NCI-H82 treated with DMSO at 0.1 percent for 48 hours (cell line): Measurements from ENCODE around the gene CSRP3.

Source experiments
- DNase-seq: peaks from one replicate; lab custom pipeline; 2025; ENCODE audit not compliant: unreplicated experiment; lab: John Stamatoyannopoulos, UW

The CSRP3 gene

DNA sequence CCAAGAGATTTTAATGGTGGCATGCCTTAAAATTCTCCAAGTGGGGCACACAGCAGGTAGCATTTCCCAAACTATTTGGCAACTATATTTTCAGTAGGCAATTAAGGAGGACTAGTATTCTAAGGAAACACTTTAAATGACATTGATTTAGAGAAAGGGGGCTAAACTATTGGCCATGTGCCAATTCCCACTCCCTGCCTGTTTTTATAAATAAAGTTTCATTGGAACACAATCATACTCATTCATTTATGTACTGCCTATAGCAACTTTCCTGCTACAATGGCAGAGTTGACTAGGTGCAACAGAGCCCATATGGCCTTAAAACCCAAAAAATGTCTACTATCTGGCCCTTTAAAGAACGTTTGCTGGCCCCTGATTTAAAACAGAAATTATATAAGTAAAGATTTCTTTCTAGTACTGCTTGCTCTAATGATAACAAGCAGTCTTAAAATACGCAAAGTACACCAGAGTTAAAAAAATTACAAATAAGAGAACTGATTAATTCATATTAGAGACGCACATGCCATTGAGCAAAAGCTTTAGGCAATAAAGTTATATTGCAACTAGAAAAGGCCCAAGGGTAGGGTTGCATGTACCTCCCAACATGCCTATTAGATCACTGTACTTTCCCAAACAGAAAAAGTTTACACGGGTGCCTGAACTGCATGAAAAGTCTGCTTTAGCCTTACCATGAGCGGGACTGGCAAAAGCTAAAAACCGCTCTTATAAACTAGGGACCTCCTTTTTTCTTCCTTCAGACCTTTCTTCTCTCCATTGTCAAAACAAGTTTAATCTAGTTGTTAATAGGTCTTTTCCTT, 24.8 kb upstream of the CSRP3 start:
- DNase-seq, result no peak

DNA sequence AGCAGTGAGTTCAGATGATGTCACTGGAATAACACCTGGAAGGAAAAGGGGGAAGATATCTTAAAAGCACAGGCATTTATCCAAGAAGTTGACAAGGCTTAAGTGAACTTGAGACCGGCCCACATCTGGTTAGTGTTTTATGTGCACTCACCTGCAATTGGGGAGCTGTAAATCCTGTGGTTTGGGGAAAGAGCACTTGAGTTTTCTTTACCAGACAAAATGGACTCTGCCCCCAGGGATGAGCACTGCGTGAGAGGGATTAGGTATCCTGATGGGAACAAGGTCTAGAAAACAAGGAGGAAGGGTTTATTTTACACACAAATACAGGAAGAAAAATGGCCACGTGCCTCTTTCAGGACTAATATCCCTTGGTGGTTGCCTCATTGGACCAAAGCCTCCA, 23.8 kb upstream of the CSRP3 start:
- DNase-seq, result no peak

DNA sequence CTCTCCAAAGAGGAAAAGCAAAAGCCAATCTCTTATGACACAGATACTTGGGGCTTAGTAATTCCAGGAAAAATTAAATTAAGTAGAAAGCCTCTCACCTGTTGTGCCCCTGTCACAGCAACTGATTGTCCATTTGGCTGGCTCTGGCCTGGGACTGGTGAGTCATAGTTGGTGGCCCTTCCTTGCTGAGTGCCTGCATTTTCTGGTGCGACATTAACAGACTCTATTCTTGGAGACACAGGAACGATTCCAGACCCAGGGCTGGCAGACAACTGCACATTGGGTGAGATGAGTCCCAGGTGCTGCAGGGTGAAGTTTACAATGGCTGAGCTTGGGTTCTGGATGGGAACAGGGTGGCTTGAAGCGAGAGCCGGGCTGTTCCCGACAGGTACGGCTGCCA, 23.3 kb upstream of the CSRP3 start:
- no peak for DNase-seq

DNA sequence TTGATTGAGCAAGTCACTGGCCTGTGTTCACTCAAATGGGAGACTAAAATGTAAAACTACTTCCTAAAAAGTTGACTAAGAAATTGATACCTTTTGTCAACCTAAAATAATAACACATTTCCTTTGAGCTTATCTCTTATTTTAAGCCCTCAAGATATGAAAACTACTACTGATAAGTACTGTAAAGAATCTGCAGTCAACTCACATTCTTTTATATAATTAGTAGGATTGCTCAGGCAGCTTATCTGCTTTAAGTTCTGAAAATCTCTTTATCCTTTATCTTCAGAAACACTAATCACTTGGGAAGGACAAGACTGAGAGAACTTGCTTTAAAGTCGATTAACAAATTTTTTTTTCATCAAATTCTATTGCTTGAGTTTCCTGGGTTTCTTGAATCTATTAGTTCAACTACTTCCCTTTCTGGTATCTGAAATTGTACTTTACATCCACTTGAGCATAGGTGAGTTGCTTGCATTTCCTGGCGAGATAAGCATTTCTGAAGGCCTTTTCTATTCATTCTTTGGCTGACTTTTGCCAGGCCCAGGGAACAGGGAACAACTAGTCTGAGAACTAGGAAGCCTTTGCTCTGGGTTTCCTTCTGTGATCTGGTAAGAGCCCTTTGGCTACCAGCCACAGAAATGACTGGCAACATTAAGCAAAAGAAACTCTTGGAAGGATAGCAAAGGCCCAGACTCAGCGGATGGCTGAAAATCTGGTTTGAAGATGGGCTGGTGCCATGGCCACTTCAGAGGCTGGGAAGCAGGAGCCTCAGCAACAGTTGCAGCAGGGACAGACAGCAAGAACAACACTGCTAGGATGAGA, 19.3 kb upstream of the CSRP3 start:
- DNase-seq, result no peak

DNA sequence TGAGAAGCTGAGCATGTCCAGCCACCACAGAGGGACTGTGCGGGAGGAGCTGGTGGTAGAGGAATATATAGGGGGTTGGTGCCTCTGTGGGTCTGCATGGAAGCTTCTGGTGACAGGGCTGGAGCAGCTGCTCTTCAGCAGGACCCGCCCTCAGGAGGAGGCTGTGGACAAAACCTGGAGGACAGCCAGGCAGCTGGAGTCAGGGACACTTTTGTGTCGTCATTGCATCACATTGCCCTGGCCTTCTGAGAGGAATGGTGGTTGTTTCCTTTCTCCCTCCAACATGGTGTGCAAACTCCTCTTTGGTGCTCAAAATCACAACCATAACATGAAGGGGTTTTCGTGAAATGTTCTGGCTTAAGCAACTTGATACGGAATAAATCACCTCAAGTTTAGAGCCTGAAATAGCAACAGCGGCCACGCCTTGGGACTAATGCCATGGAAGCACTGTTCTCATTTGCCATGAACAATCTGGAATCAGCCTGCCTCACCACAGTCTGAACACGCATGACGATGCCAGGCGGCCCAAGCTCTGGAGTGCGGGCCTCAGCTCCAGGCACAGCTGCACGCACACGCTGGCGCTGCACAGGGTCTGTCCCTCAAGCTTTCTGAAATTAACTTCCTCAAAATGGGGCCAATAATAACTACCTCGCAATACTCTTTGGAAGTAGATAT, 17.1 kb upstream of the CSRP3 start:
- no peak for DNase-seq

DNA sequence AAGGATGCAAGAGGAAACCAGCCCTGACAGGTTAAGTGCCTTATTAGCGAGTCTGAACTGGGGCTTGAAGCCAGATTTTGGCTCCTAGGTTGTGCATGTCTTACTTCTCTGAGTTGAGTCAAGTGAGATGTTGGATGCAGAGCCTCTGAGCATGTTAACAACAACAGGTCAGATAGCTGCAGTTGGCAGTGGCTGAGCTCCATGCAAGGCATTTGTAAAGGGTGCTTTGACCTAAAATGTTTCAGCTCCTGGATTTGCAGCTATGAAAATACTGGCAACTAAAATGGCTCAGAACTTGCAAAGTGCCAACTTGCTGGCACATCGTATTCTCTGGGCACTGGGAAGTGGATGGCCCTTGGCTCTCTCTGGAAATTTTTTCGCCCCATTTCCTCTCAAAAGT, 16.4 kb upstream of the CSRP3 start:
- no peak for DNase-seq

DNA sequence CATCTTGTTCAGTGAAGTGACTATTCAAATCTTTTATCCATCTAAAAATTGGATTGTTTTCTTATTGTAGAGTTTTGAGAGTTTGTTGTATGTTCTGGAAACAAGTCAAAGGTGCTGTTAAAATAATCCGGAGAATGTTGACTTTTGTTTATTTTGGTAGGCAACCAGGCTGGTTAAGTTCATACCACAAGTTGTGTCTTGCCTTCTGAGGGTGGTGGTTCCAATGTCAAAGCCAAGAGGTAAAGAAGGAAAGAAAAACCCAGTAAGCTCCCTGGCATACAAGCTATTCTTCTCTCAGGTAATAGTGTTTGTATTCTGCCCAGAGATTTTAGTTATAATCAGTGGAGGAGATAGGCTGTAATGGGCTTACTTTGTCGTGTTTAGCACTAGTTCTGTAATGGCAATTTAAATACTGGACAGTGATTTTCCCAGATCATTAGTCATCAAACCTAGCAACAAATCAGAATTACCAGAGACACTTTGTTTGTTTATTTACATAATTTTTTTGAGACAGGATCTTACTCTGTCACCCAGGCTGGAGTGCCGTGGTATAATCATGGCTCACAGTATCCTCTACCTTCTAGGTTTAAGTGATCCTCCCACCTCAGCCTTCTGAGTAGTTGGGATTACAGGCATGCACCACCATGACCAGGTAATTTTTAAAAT, 15.1 kb upstream of the CSRP3 start:
- no peak for DNase-seq

DNA sequence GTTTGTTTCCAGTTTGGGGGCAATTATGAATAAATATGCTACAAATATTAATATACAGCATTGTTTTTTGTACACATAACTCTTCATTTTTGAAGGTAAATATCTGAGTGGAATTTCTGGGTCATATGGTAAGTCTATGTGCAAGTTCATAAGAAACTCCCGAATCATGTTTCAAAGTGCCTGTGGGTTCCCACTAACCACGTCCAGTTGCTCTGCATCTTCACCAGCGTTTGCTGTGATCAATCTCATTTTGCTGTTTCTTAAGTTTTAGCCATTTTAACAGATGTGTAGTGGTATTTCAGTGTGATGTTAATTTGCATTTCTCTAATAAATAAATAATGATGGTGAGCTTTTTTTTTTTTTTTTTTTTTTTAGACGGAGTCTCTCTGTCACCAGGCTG, 14.2 kb upstream of the CSRP3 start:
- no peak for DNase-seq

DNA sequence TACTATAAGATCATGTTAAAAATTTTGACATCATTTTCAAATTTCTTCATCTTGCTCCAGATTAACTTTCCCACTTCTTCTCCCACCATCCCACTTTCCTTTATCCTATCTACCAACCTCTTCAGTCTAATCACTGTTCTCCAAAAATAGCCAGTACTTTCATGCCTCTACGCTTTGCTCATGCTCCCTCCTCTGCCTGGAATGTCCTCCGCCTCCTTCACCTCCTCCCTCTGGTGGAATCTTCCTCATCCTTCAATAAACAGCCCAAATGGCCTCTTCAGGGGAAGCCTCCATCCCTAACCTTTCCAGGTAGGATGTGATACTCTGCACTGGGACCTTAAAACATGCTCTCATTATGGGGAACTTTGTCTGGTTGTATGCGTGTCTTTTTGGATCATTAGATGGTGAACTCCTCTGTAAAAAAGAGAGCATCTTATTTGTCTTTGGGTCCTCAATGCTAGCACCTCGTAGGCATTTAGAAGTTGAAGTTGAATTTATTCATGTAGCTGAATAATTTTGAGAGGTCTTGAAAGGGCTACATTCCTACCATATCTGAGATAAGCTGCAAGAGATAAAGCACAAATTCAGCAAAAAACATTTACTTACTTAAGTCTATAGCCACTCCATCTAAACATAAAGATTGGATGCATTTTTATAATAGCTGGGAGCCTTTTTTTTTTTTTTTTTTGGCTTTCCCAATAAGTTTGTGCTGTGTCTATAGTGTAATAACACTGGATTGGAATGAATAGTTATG, 8.0 kb upstream of the CSRP3 start:
- no peak for DNase-seq

DNA sequence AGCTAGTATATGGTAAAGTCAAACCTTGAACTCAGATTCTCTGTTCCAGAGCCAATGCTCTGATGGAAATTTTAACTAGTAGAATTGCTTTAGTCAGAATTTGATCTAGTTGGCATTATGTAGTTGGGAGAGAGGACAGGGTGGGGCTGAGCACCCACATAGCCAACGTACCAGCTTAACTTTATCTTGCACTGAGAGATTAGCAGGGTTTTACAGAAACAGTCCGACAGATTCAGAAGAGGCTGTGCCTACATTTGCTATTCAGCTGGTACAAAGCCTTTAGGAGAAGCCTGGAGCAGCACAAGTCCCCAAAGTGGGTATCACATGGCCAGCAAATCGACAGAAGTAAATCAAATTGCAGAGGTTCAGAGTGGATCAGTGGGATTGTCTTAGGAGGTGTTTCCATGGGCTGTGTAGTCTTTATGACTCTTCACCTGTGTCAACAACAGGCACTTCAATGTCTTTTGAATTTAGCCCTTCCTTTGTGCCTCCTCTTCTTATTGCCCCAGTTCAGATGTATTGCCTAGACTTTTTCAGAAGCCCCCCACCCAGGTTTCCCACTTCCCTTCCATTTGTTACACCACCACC, 7.3 kb upstream of the CSRP3 start:
- no peak for DNase-seq

DNA sequence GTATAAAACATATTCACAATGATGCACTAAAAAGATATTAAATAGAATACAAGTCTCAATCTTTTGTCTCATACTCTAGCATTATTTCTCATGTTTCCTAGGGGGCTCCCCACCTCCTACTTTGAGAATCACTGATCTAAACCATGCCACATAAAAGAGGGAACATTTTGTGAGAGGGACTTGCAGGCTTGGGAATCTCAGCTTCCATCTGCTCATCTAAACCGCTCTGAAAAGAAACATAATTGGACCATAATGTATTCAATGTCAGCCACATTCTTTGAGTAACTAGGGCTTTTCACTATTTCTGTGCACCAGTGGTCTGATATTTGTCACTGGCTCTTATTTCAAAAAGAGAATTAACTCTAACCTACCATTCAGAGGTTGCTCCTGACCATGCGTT, 6.4 kb upstream of the CSRP3 start:
- DNase-seq, result no peak

DNA sequence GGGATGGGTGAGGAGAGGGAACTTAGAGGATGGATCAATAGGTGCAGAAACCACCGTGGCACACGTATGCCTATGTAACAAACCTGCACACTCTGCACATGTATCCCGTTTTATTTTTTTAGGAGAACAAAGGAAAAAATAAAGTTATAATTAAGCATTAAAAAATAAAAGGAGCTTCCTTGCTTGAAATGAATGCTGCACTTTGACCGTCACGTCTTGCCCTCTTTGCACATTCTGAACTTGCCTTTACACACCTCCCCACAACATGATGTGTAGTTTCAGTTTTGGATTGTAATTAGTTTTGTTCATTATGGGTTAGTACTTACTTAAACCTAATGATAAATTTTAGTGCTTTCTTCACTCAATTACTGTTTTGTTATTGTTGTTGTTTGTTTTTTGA, 3.1 kb upstream of the CSRP3 start:
- no peak for DNase-seq

DNA sequence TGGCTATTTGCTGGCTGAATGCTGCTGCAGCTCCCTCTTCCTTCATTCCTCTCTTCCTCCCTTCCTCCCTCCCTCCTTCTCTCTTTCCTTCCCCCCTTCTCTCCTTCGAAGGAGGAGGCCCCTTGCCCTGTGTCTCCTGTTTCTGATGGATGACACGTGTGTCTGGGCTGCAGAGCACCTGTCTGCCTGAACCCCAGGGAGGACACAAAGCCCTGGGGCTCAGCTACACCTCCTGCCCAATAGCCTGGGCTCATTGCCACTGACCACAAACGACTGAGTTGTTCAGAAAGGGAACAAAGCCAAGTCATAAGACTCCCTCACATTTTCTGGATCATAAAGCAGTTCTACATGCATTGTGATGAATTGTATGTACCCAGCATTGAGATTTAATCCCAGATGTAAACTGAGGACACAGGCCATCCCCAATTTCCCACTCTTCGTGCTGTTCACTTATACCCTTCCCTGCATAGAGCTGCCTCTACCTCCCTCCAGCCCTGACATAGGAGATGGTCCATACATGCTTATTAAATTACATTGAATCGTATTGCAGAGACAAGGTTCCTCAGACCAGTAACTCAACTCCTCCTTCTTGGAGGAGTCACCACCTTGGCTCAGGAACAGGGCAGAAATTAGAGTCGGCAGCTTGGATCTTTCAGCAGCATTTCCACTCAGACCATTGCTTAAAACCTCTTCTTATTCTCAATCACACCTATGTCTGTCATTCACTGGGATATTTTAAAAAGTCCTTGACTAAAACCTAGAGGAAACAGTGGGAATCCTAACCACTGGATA, 1.2 kb downstream of the CSRP3 start:
- DNase-seq, result no peak

DNA sequence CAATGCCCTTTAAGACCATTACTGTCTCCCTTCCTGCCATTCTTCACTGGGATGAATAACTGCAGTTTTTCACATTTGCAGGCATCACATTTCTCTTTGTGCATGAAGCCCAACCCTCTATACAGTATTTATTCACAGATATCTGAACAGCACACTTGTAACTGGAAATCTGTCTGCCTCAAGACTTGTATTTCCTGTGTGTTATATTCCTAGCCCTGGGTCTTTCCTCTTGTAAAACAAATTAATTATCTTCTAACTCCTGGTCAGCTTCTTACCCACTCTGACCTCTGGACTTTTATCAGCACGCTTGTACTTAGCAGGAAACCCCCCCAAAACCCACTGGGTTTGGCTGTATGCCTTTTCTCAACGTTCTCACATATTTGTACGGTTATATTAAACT, 2.0 kb downstream of the CSRP3 start:
- no peak for DNase-seq

DNA sequence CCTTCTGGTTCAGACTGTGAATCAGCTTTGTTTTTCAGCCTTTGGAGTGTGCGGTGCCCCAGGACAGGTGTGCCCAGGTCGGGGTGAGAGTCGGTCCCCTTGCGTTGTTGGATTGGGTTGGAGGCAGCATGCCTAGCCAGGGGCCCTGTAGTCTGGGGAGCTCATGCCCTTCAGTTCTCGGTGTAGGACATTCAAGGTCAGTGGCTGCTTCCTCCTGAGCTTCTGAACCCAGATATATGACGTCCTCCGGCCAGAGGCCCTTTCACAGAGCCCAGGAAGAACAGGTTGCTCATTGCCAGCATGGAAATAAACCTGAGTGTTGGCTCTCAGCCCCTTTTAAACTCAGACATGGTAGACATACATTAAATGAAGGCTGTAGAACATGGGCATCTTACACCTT, 2.7 kb downstream of the CSRP3 start:
- no peak for DNase-seq

DNA sequence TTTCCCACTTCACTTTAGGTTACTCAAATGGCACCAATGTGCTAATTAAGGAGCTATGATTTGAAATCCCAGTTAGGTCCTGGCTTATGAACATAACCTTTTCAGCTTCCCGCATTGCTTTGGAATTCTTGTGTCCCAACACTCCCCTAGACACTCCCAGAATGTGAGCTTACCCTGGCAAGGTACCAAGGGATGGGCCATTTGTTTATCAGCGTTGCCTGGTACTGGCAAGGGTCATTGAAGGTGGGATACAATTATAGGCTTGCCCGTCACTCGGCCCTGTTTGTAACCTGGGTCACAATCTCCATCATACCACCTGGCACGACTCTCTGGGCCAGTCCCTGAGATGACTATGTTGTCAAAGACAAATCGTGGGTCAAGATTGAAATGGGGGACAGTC, 5.4 kb downstream of the CSRP3 start:
- no peak for DNase-seq

DNA sequence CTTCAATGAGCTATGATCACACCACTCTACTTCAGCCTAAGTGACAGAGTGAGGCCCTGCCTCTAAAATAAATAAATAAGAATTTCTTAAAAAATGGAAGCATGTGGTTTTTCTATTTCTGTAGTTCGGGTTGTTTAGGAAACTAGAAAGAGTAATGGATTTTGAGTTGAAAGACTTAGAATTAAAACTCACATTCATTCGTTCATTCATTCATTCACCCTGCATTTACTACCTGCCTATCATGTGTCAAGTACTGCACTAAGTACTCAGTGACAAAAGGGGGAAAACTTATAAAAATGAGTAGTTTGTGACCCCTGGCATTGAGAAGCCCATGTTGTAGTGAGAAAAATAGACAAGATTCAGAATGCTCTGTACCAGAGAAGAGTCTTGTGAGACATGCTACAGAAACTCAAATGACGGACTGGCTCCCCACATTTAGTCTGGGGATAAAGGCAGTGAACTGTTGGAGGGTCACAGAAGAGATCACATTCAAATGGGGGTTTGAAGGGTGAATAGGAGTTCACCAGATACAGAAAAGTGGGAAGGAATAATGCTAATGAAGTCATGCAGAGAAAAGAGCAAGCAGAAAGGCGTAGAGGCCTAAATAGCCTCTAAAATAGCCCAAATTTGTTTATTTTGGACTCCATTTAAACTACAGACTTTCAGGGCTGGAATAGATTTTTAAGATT, 7.0 kb downstream of the CSRP3 start:
- DNase-seq, result no peak

DNA sequence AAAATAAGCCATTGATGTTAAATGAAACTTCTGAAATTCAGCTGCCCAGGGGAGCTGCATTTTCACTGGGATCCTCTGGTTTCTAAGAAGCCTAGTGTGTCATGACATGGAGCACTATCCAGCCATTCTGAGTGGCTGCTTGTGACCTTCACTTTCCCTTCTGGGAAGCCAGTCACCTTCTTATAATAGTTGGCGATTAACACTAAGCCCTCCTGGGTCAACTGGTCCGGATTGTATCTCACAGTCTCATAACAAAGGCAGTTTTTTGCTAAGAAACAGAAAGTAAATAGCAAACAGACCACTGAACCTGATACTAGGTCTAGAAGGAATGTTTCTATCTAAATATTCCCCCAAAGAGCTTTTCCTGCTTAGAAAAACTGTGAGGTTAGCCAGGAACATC, 7.9 kb downstream of the CSRP3 start:
- DNase-seq, result no peak
